Right renal pelvis (tissue), 4 donors: ENCODE measurements around the gene THOC6. TPM values are rescaled to one million over a fixed set of nuclear protein-coding genes. Genes with fewer than 3 reads are reported as not detected.
"Not testable (repeated sequence)": the region's sequence is repeated elsewhere in the genome, so short reads cannot be mapped to it uniquely, and the experiment has no call there.

Experiments used
- DNase-seq, 4 donors: peaks; one replicate each; pipeline ENCODE4 v3.0.0-alpha.2; 2013; ENCODE audit warnings: low read depth in 4 of 4, low spot score in 3 of 4, missing footprints in 1 of 4
- polyA plus RNA-seq, 4 donors: library from polyadenylated mRNA; unstranded; fragments of 120-200 nt; gene quantifications; one replicate each; pipeline ENCODE4 v1.2.1, GENCODE V29; 2013; ENCODE audit not compliant: insufficient read length in 4 of 4

Gene THOC6
- polyA plus RNA-seq, 4 donors = 29.4 to 37.2 (median 32.1) TPM

DNA sequence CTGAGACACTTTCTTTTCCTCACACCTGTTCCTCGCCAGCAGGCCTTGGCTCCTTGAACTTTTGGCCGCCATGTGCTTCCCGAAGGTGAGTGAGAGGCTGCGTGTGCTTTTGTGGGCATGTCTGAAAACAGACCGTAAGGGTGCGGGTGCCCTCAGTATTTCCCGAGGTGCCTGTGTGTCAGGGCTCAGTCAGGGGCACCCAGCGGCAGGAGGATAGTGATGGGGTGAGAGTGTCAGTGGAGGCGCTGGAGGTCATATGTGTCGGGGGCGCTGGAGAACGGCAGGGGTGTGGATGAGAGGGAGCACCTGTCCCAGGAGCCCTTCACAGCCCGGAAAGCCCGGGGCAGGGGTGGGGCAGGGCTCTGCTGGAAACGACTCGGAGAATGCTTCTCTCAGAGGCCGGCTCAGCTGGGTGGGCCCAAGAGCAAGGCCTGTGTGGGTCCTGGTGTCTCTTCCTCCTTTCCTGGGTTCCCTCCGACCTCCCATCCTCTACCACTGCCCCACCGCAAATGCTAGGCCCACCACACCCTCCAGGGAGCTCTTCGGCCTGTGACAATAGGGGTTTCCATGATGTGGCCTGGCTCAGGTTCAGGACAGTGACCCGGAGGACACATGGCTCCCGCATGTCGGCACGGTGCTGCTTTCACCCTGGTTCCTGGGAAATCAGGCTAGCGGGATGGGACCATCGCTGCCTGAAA is 42.1 kb downstream of the THOC6 start:
- DNase-seq = no peak

DNA sequence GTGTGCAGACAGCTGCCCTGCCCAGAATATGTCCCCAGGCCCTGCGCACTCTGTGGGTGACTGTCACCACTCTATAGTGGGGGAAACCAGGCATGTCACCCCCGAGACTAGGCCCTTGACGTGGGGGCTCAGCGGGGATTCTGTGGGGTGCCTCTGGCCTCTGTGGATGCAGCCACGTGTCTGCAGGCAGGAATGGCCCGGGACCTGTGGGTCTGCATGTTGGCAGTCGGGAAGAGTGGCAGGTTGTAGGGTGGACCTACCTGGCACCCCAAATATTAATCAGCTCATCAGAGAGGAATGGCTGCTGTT is 42.6 kb downstream of the THOC6 start:
- DNase-seq = no peak

DNA sequence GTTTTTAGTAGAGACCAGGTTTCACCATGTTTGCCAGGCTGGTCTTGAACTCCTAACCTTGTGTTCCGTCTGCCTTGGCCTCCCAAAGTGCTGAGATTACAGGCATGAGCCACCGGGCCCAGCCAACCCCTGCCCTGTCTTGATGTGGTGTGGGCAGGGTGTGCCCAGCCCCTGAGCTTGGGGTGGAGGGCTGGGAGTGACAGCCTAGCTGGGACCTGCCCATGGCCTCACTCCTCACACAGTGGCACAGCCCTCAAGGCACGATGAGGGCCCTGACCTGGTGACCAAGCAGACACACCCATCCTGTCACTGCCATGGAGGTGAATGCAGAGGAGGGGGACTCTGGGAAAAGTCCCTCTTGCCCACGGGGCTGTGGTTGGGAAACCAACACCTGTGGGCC is 44.7 kb downstream of the THOC6 start:
- no peak for DNase-seq

DNA sequence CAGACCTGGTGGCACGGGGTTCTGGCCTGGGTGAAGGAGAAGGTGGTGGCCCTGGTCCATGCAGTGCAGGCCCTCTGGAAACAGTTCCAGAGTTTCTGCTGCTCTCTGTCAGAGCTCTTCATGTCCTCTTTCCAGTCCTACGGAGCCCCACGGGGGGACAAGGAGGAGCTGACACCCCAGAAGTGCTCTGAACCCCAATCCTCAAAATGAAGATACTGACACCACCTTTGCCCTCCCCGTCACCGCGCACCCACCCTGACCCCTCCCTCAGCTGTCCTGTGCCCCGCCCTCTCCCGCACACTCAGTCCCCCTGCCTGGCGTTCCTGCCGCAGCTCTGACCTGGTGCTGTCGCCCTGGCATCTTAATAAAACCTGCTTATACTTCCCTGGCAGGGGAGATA is 45.3 kb downstream of the THOC6 start:
- not testable (repeated sequence) for DNase-seq

DNA sequence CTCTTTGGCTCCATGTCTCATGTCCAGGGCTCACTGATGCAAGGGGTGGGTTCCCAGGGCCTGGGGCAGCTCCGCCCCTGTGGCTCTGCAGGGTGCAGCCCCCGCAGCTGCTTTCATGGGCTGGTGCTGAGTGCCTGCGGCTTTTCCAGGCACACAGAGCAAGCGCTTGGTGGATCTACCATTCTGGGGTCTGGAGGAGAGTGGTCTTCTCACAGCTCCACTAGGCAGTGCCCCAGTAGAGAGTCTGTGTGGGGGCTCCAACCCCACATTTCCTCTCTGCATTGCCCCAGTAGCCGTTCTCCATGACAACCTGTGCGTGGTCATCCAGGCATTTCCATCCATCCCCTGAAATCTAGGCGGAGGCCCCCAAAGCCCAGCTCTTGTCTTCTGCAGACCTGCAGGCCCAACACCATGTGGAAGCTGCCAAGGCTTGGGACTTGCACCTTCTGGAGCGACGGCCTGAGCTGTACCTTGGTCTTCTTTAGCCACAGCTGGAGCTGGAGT is 46.8 kb downstream of the THOC6 start:
- DNase-seq = no peak

DNA sequence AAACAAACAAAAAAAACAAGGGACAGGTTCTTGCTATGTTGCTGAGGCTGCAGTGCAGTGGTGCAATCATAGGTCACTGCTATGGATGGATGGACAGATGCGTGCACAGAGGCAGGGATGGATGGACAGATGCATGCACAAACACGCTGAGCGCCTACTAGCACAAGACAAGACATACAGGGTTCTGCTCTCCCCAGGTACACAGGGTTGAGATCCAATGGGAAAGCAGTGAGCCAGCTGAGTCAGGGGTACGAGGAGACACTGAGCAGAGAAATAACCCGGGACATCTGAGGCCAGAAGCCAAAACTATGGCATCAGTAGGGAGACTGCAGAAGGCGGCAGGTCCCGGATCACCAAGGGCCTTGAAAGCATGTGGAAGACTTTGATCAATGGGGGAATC is 47.8 kb downstream of the THOC6 start:
- DNase-seq = no peak

DNA sequence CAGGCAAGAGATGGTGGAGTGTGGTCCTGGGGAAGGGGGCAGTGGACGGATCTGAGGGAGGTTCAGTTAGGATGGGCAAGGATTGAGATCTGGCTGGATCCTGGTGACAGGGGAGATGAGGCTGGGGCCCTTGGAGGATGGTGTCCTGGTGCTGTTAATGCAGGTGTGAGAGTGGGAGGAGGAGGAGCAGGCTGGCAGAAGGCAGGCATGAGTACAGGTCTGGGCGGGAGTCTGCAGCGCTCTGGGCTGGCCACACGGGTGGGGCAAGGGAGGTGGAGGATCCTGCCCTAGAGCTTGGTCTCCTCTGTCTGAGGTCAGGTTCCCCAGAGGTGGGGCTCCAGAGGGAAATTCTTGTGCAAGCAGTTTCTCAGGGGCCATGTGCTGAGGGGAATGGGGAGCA is 48.3 kb downstream of the THOC6 start:
- not testable (repeated sequence) for DNase-seq

DNA sequence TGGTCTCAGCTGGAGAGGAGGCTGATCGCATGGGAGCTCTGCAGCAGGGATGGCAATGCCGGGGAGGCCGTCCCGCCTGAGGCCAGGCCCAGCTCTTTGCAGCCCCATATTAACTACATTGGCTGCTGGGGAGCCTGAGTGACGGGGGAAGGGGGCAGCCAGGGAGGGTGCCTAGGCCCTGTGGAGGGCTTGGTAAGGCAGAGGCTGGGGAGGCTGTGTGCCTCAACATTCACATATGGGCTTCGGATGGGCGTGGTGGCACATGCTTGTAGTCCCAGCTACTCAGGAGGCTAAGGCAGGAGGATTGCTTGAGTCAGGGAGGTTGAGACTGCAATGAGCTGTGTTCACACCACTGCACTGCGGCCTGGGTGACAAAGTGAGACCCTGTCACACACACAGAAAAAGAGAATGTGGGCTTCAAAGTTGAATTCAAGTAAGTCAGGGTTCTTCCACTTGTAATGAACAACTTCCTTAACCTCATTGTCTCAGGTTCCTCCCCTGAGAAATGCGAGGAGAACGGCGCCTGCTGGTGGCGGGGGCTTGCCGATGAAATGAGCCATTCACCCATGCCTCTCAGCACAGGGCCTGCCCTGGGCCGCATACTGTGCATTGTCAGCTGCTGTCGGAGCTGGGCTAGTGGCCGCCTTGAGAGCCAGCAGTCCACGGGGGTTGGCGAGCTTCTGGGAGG is 48.9 kb downstream of the THOC6 start:
- DNase-seq = not testable (repeated sequence)

DNA sequence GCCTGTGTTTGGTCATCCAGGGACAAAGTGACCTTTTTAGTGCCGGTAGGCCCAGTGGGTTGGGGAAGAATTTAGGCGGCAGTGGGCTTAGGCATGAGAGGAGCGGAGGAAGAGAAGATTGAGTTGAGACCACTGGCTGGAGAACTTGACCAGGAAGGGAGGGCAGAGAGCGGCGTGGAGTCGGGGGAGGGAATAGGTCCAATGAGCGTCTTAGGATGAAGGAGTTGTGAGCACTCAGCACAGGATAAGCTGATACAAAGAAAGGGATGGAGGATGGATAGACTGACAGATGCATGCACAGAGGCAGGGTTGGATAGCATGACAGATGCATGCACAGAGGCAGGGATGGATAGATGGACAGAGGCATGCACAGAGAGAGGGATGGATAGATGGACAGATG is 49.6 kb downstream of the THOC6 start:
- no peak for DNase-seq

DNA sequence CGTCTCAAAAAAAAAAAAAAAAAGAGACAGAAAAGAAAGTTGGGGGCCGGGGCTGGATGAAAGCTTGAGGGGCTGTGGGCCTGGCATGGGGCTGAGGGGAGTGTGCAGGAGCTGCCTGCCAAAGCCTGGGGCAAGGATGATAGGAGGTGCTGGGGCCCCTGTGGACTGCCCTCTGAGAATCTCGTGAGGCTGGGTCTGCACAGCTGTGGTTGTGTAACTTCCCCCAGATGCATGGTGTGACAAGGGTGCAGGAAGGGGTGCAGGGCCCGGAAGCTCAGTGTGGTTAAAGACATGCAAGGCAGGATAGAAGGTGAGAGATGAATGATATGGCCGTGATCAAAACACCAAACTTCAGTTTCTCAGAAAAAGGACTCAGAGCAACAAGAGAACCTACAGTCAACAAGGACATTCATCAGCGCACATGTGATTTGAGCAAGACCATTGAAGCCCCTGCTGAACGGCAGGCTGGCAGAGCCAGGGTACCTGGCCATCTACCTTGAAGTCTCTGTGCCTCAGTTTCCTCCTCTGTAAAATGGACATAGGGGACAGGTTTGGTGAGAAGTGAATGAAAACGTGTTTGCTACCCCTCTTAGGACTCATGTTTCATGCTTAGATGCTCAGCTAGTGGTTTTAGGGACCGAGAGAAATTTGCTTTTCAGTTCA is 51.2 kb downstream of the THOC6 start:
- no peak for DNase-seq

DNA sequence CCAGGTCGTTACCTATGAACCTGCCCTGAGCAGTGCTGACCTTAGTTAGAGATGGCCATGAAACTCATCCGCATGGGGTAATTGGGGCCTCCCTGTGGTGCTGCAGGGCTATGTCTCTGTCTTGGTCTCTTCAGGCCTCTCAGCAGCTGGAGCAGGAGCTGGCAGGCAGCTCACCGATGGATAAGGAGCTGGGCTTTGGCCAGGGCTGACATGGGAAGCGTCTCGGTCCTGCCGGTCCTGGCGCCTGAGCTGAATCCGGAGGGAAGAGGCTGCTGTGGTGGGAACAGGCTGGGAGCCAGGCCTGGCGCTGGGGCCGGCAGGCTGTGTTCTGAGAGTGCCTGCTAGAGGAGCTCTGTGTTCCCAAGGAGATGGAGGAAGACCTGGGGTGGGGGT is 51.7 kb downstream of the THOC6 start:
- DNase-seq = no peak

DNA sequence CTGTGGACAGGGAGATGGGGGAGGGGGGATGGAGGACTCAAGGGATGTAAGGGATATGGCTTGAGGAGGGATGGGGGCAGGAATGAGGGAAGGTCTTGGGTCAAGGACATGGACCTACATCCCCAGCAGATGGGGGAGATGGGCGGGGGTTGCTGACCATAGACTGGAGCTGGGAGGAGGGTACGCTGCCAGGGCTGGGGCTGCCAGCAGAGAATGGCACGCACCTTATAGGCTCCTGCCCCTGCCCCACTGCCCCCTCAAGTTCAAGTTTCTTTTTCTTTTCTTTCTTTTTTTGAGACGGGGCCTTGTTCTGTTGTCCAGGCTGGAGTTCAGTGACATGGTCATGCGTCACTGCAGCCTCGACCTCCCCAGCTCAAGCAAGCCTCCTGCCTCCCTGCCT is 52.1 kb downstream of the THOC6 start:
- not testable (repeated sequence) for DNase-seq

DNA sequence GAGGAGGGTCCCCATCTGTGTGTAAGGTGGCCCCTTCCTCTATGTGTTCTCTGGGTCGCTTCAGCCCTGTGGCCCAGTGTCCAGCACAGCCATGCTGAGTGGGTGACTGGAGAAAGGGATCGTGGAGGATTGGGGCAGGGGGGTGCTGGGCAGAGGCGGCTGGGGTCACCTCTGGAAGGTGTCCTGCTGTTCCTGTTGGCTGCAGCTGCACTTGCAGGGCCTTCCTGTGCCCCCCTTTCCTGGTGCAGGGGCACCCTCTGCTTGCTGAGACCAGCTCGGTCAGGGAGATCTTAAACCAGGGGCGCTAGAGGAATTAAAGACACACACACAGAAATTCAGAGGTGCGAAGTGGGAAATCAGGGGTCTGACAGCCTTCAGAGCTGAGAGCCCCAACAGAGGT is 52.7 kb downstream of the THOC6 start:
- DNase-seq = no peak

Other genes starting within 250 kb of the THOC6 start
- 100 to 1,000 TPM; 218 to 336 (median 229) TPM for gene ELOB, start 246.8 kb upstream of the THOC6 start, polyA plus RNA-seq
- under 1 TPM; 0.17 to 0.51 (median 0.36) TPM for gene PRSS33, start 236.5 kb upstream of the THOC6 start, polyA plus RNA-seq
- not detected for gene PRSS41, start 225.6 kb upstream of the THOC6 start, polyA plus RNA-seq
- gene PRSS21, start 206.8 kb upstream of the THOC6 start, polyA plus RNA-seq = under 1 TPM in 3 of 4 donors, not detected in 1; 0.13 to 0.33 (median 0.20) TPM
- under 1 TPM; 0.25 to 0.50 (median 0.33) TPM for gene ZG16B, start 193.7 kb upstream of the THOC6 start, polyA plus RNA-seq
- 1 to 10 TPM; 7.5 to 9.8 (median 8.4) TPM for gene PRSS22, start 165.9 kb upstream of the THOC6 start, polyA plus RNA-seq
- 10 to 100 TPM; 19.8 to 34.6 (median 25.6) TPM for gene FLYWCH2, start 140.8 kb upstream of the THOC6 start, polyA plus RNA-seq
- gene FLYWCH1, start 112.1 kb upstream of the THOC6 start, polyA plus RNA-seq = 10 to 100 TPM; 19.6 to 25.2 (median 22.3) TPM
- gene KREMEN2, start 59.8 kb upstream of the THOC6 start, polyA plus RNA-seq = 1 to 10 TPM; 1.0 to 3.3 (median 1.6) TPM
- gene PAQR4, start 54.7 kb upstream of the THOC6 start, polyA plus RNA-seq = 10 to 100 TPM in 3 of 4 donors, 1 to 10 TPM in 1; 8.6 to 12.7 (median 10.4) TPM
- 10 to 100 TPM; 10.4 to 19.2 (median 14.2) TPM for gene PKMYT1, start 43.6 kb upstream of the THOC6 start, polyA plus RNA-seq
- gene CLDN9, start 11.1 kb upstream of the THOC6 start, polyA plus RNA-seq = 1 to 10 TPM; 3.0 to 3.7 (median 3.1) TPM
- 10 to 100 TPM; 32.9 to 44.1 (median 36.4) TPM for gene CLDN6, start 5.9 kb upstream of the THOC6 start, polyA plus RNA-seq
- gene TNFRSF12A, start 3.7 kb upstream of the THOC6 start, polyA plus RNA-seq = 10 to 100 TPM in 3 of 4 donors, 1 to 10 TPM in 1; 7.5 to 18.2 (median 13.0) TPM
- gene HCFC1R1, start 93 bp upstream of the THOC6 start, polyA plus RNA-seq = 10 to 100 TPM; 67.1 to 85.2 (median 71.3) TPM
- gene BICDL2, start 12.9 kb downstream of the THOC6 start, polyA plus RNA-seq = 1 to 10 TPM; 1.2 to 3.8 (median 2.9) TPM
- 1 to 10 TPM in 2 of 4 donors, under 1 TPM in 2; 0.78 to 1.8 (median 1.1) TPM for gene MMP25, start 22.5 kb downstream of the THOC6 start, polyA plus RNA-seq
- 10 to 100 TPM; 29.9 to 47.1 (median 33.9) TPM for gene IL32, start 41.6 kb downstream of the THOC6 start, polyA plus RNA-seq
- under 1 TPM in 2 of 4 donors, not detected in 2; 0.11 to 0.12 TPM for gene ZSCAN10, start 75.3 kb downstream of the THOC6 start, polyA plus RNA-seq
- 10 to 100 TPM; 14.5 to 20.3 (median 17.1) TPM for gene ZNF205, start 88.6 kb downstream of the THOC6 start, polyA plus RNA-seq
- gene ZNF213, start 111.0 kb downstream of the THOC6 start, polyA plus RNA-seq = 10 to 100 TPM; 10.3 to 15.8 (median 11.4) TPM
- not detected for gene OR1F1, start 164.2 kb downstream of the THOC6 start, polyA plus RNA-seq
- 10 to 100 TPM; 13.3 to 16.9 (median 14.8) TPM for gene ZNF200, start 211.1 kb downstream of the THOC6 start, polyA plus RNA-seq
- gene MEFV, start 232.6 kb downstream of the THOC6 start, polyA plus RNA-seq = under 1 TPM; 0.13 to 0.33 (median 0.24) TPM